GM23248 (cell line): Measurements from ENCODE around the gene HJURP.

Experiments
- EZH2 ChIP-seq: fragments of 200-600 bp; sonication (generic); IDR thresholded peaks from 2 replicates; pipeline ENCODE4 v1.6.1; 2018; ENCODE audit warnings: antibody characterized with exemption, mild to moderate bottlenecking; ENCODE audit not compliant: insufficient read depth, poor library complexity, severe bottlenecking
- EZH2phosphoT487 ChIP-seq: fragments of 200-600 bp; sonication (generic); IDR thresholded peaks from 2 replicates; pipeline ENCODE4 v1.6.1; 2018; ENCODE audit warnings: antibody characterized with exemption, moderate library complexity, mild to moderate bottlenecking, low read depth; ENCODE audit not compliant: insufficient read depth

DNA sequence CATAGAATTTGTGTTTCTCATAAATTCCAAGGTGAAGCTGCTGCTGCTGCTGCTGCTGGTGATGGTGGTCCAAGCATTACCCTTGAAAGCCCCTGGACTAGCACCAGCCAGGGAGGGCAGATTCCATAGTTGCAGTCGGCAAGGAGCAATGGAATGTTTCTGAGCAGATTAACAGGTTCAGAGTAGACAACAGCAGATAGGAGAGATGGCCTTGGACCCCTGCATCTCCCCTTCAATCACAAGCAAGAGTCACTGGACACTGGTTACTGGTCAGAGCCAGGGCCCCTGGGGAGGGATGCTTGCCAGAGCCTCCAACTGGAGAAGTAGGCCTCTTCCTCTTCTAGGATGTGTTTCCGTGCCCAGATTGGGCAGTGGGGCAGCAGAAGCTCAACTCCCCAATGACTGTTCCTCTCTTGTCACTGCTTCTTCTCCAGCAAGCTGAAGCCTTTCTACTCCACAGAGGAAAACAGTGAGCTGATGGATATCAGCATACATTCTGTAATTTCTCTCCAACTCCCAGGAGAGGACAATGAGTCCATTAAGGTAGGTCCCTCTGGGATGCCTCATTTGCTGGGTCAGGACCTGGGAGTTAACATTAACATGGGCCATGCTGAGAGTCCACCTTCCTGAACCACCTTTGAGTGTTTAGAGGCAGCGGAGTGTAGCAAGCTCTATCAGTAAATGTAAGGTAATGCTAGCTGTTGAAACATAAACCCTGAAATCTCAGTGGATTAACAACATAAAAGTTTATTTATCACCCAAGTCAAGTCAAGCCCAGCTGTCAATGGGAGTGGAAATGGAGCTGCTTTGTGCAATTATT lies 40.9 kb downstream of the HJURP start:
- no peak for TF ChIP-seq EZH2
- TF ChIP-seq EZH2phosphoT487 = no peak
